IMR-90 (cell line): ENCODE results near the gene LGALS9. TPM values are rescaled to one million over a fixed set of nuclear protein-coding genes. Genes with fewer than 3 reads are reported as not detected.

Source experiments
- ATAC-seq: fragments of 200-7000 bp; cut with Tn5 transposase; 2 replicates; pipeline ENCODE4 v1.9.1; 2020; ENCODE audit warnings: low read depth, mild to moderate bottlenecking, moderate library complexity
- BruUV-seq: library from RNA; stranded (reverse); fragments of 400-500 nt; replicated peaks from 2 replicates; lab custom pipeline; 2021; lab: Mats Ljungman, UMichigan
- CTCF ChIA-PET: fragments of 300-600 bp; formaldehyde crosslinking; extraction: SDS; loops from one replicate; lab custom pipeline; 2021; ENCODE audit warnings: antibody characterized with exemption; lab: Yijun Ruan, JAX
- POLR2A ChIA-PET: fragments of 300-600 bp; sonication (Branson Sonifier 250); formaldehyde crosslinking; loops from one replicate; lab custom pipeline; 2022; ENCODE audit warnings: antibody characterized with exemption; ENCODE audit not compliant: unreplicated experiment; lab: Charles Lee
- DNase-seq: peaks from one replicate; pipeline ENCODE4 v3.0.0; 2013
- H2AFZ ChIP-seq: replicated peaks from 2 replicates; pipeline ENCODE3; 2013; ENCODE audit warnings: low read length, mild to moderate bottlenecking; ENCODE audit not compliant: poor library complexity
- H2AK5ac ChIP-seq: 2 replicates; pipeline ENCODE4 v1.6.1; 2013; ENCODE audit warnings: low read depth, low read length, inconsistent platforms
- H2AK9ac ChIP-seq: replicated peaks from 2 replicates; pipeline ENCODE3; 2013; ENCODE audit warnings: mild to moderate bottlenecking, low read depth, low read length, moderate library complexity; ENCODE audit not compliant: poor library complexity
- H2BK120ac ChIP-seq: 2 replicates; pipeline ENCODE4 v1.6.1; 2013; ENCODE audit warnings: low read depth, low read length, inconsistent platforms
- H2BK15ac ChIP-seq: 3 replicates; pipeline ENCODE4 v1.6.1; 2013; ENCODE audit warnings: low read depth, low read length, inconsistent platforms
- H2BK20ac ChIP-seq: 2 replicates; pipeline ENCODE4 v1.6.1; 2013; ENCODE audit warnings: low read depth, mild to moderate bottlenecking, inconsistent platforms, low read length, moderate library complexity
- H2BK5ac ChIP-seq: 2 replicates; pipeline ENCODE4 v1.6.1; 2013; ENCODE audit warnings: mild to moderate bottlenecking, low read depth, low read length, inconsistent platforms; ENCODE audit not compliant: poor library complexity, severe bottlenecking
- H3K14ac ChIP-seq: replicated peaks from 2 replicates; pipeline ENCODE4 v1.6.1; 2013; ENCODE audit warnings: low read depth, low read length, inconsistent platforms
- H3K18ac ChIP-seq: 2 replicates; pipeline ENCODE4 v1.6.1; 2013; ENCODE audit warnings: low read depth, low read length, control low read depth
- H3K23ac ChIP-seq: 2 replicates; pipeline ENCODE4 v1.6.1; 2013; ENCODE audit warnings: low read depth, low read length, inconsistent platforms
- H3K27ac ChIP-seq: 2 replicates; pipeline ENCODE4 v1.5.1; 2013; ENCODE audit warnings: mild to moderate bottlenecking, control low read depth, low read length; ENCODE audit not compliant: insufficient read depth
- H3K27me3 ChIP-seq: 2 replicates; pipeline ENCODE4 v1.6.1; 2013; ENCODE audit warnings: low read length; ENCODE audit not compliant: control insufficient read depth, insufficient read depth
- H3K36me3 ChIP-seq: 2 replicates; pipeline ENCODE4 v1.6.1; 2013; ENCODE audit warnings: low read length, mixed read lengths; ENCODE audit not compliant: control insufficient read depth, insufficient read depth
- H3K4ac ChIP-seq: 2 replicates; pipeline ENCODE4 v1.6.1; 2013; ENCODE audit warnings: low read depth, low read length, inconsistent platforms
- H3K4me1 ChIP-seq: 2 replicates; pipeline ENCODE4 v1.6.1; 2013; ENCODE audit warnings: low read length, mixed read lengths; ENCODE audit not compliant: control insufficient read depth, insufficient read depth
- H3K4me2 ChIP-seq: 2 replicates; pipeline ENCODE4 v1.6.1; 2013; ENCODE audit warnings: low read depth, mild to moderate bottlenecking, control low read depth, low read length, moderate library complexity
- H3K4me3 ChIP-seq: 2 replicates; pipeline ENCODE4 v1.5.1; 2013; ENCODE audit warnings: low read depth, mild to moderate bottlenecking, control low read depth, low read length, moderate library complexity; ENCODE audit not compliant: insufficient read depth
- H3K56ac ChIP-seq: 2 replicates; pipeline ENCODE4 v1.6.1; 2013; ENCODE audit warnings: low read length, inconsistent platforms; ENCODE audit not compliant: insufficient read depth; ENCODE audit errors: extremely low read depth
- H3K79me1 ChIP-seq, 2 experiments: 2 replicates each; pipeline ENCODE4 v1.6.1; 2013; ENCODE audit warnings: low read length in 2 of 2, inconsistent platforms in 1 of 2, low read depth in 1 of 2
- H3K9ac ChIP-seq: 2 replicates; pipeline ENCODE4 v1.6.1; 2013; ENCODE audit warnings: low read depth, low read length, control low read depth
- H3K9me1 ChIP-seq: 2 replicates; pipeline ENCODE4 v1.6.1; 2013; ENCODE audit warnings: low read length, inconsistent platforms; ENCODE audit not compliant: insufficient read depth
- H3K9me3 ChIP-seq: 2 replicates; pipeline ENCODE4 v1.6.1; 2013; ENCODE audit warnings: low read length; ENCODE audit not compliant: control insufficient read depth, insufficient read depth
- H4K20me1 ChIP-seq: 2 replicates; pipeline ENCODE4 v1.6.1; 2013; ENCODE audit warnings: low read length, inconsistent platforms; ENCODE audit not compliant: insufficient read depth
- H4K5ac ChIP-seq: 2 replicates; pipeline ENCODE4 v1.6.1; 2013; ENCODE audit warnings: mild to moderate bottlenecking, low read depth, low read length, control low read depth
- H4K8ac ChIP-seq, 2 experiments: 2 replicates each; pipeline ENCODE4 v1.6.1; 2013; ENCODE audit warnings: low read depth in 2 of 2, low read length in 2 of 2, control low read depth in 1 of 2, inconsistent platforms in 1 of 2
- H4K91ac ChIP-seq: 2 replicates; pipeline ENCODE4 v1.6.1; 2013; ENCODE audit warnings: low read depth, low read length, inconsistent platforms; ENCODE audit not compliant: insufficient read depth
- BHLHE40 ChIP-seq: fragments of 150-350 bp; IDR thresholded peaks from 2 replicates; pipeline ENCODE4 v1.6.1; 2016; ENCODE audit warnings: mild to moderate bottlenecking, low read depth, low read length
- CHD1 ChIP-seq: IDR thresholded peaks from 2 replicates; pipeline ENCODE4 v1.6.1; 2012; ENCODE audit warnings: low read depth, low read length, improper control_type of control experiment
- FOS ChIP-seq: fragments of 150-350 bp; IDR thresholded peaks from 2 replicates; pipeline ENCODE4 v1.6.1; 2016; ENCODE audit warnings: low read depth, low read length
- MAFK ChIP-seq: IDR thresholded peaks from 2 replicates; pipeline ENCODE4 v1.6.1; 2012; ENCODE audit warnings: low read depth, low read length, improper control_type of control experiment
- MXI1 ChIP-seq: IDR thresholded peaks from 2 replicates; pipeline ENCODE4 v1.6.1; 2012; ENCODE audit warnings: low read depth, mild to moderate bottlenecking, low read length, moderate library complexity, borderline replicate concordance
- RAD21 ChIP-seq: IDR thresholded peaks from 2 replicates; pipeline ENCODE4 v1.6.1; 2012; ENCODE audit warnings: low read length, improper control_type of control experiment
- RCOR1 ChIP-seq: IDR thresholded peaks from 2 replicates; pipeline ENCODE4 v1.6.1; 2012; ENCODE audit warnings: mild to moderate bottlenecking, low read length, improper control_type of control experiment; ENCODE audit not compliant: insufficient replicate concordance
- RFX5 ChIP-seq: IDR thresholded peaks from 2 replicates; pipeline ENCODE4 v1.8.0; 2012; ENCODE audit warnings: low read depth, mild to moderate bottlenecking, low read length, moderate library complexity
- WGBS, 2 experiments: methylation state at CpG; one replicate each; pipeline versions ENCODE4 v1.1.5 to v1.1.7; 2013; ENCODE audit warnings: missing lambda C conversion rate in 2 of 2; ENCODE audit not compliant: insufficient read length in 1 of 2; ENCODE audit errors: extremely low coverage in 2 of 2; 5-methylcytosine and 5-hydroxymethylcytosine counted together
- dilution Hi-C: fragments of 300-500 bp; cut with HindIII; formaldehyde crosslinking; loops from one replicate; pipeline ENCODE4 v1.14.3; 2018; ENCODE audit warnings: low sequenced_read_pairs; ENCODE audit not compliant: unreplicated experiment
- in situ Hi-C: fragments of 300-500 bp; cut with MboI; formaldehyde crosslinking; loops from 3 replicates; pipeline ENCODE4 v1.14.3; 2019; ENCODE audit warnings: low sequenced_read_pairs, inconsistent platforms, mixed read lengths
- intact Hi-C: fragments of 100-400 bp; cut with micrococcal nuclease; formaldehyde crosslinking; loops from 2 replicates; pipeline ENCODE4 v1.10.0; 2022
- polyA plus RNA-seq, 3 experiments: library from polyadenylated mRNA; depleted of rRNA; stranded (reverse); fragments of >200 nt; gene quantifications; 2 replicates each; pipeline ENCODE4 v1.2.3, GENCODE V29; 2012; ENCODE audit warnings: low replicate concordance in 1 of 3
- total RNA-seq: library from RNA; depleted of rRNA; stranded (reverse); fragments of >200 nt; gene quantifications from 2 replicates; pipeline ENCODE4 v1.2.3, GENCODE V29; 2012
- TF ChIP-seq, protein P1 (sequence below): conservative IDR thresholded peaks from 2 replicates; pipeline ENCODE4 v1.5.1; 2012; ENCODE audit warnings: mild to moderate bottlenecking, low read depth, low read length, improper control_type of control experiment
- TF ChIP-seq, protein P2 (sequence below): fragments of 150-350 bp; IDR thresholded peaks from 2 replicates; pipeline ENCODE4 v1.6.1; 2017; ENCODE audit warnings: mild to moderate bottlenecking, antibody characterized with exemption, low read length, low read depth

The LGALS9 gene
- total and polyA plus RNA-seq, 2 of the 4 experiments (the other 2 are of a cell fraction) = 0.54 to 2.5 TPM

DNA sequence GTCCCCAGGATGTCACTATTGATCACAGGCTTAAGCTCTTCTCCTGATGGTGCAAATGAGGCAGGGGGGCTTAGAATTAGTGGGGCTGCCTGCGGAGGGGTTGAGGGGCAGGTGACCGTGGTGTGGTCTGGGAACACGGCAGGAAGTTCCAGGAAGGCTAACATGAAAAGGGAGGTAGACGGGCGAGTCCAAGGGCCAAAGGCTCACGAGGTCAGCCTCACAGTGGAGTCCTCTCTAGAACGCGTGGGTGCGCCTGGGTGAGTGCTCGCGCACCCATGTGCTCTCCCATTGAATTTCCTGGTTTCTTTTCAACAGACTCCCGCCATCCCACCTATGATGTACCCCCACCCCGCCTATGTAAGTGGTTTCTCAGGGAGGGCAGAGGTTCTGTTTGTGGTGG is 15.2 kb downstream of the LGALS9 start:
- Histone ChIP-seq H3K36me3 (peaks cover 10% of the 10 kb centered on the region; the same call in 1 of the 2 replicates), H2AK5ac (no peak overlapping the region), H2BK15ac (no peak overlapping the region), H3K9me1 (no peaks in the 10 kb centered on the region), H3K9me3 (no peaks in the 10 kb centered on the region), H3K14ac (no peak overlapping the region), H3K9ac (no peak overlapping the region), H3K4ac (no peak overlapping the region), H3K18ac (no peak overlapping the region), H4K20me1 (no peaks in the 10 kb centered on the region), H4K5ac (no peak overlapping the region), H3K79me1 (no peaks in the 10 kb centered on the region), H3K4me1 (no peaks in the 10 kb centered on the region), H3K27ac (no peak overlapping the region), H2AK9ac (no peak overlapping the region), H2BK20ac (no peak overlapping the region), H2BK120ac (no peak overlapping the region), H2AFZ (no peak overlapping the region), H2BK5ac (no peak overlapping the region), H3K56ac (no peak overlapping the region), H4K91ac (no peak overlapping the region), H4K8ac (no peak overlapping the region), H3K23ac (no peak overlapping the region), H3K4me2 (no peak overlapping the region), H3K27me3 (no peaks in the 10 kb centered on the region), H3K4me3 (no peak overlapping the region)
- dilution Hi-C loops (no loop called here), in situ Hi-C loops (no loop called here), intact Hi-C loops (no loop called here)
- no peak for TF ChIP-seq FOS
- TF ChIP-seq, protein P1, sequence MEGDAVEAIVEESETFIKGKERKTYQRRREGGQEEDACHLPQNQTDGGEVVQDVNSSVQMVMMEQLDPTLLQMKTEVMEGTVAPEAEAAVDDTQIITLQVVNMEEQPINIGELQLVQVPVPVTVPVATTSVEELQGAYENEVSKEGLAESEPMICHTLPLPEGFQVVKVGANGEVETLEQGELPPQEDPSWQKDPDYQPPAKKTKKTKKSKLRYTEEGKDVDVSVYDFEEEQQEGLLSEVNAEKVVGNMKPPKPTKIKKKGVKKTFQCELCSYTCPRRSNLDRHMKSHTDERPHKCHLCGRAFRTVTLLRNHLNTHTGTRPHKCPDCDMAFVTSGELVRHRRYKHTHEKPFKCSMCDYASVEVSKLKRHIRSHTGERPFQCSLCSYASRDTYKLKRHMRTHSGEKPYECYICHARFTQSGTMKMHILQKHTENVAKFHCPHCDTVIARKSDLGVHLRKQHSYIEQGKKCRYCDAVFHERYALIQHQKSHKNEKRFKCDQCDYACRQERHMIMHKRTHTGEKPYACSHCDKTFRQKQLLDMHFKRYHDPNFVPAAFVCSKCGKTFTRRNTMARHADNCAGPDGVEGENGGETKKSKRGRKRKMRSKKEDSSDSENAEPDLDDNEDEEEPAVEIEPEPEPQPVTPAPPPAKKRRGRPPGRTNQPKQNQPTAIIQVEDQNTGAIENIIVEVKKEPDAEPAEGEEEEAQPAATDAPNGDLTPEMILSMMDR = no peak
- TF ChIP-seq RCOR1 = no peak
- TF ChIP-seq RFX5 = no peak
- no peak for TF ChIP-seq CHD1
- TF ChIP-seq, protein P2, sequence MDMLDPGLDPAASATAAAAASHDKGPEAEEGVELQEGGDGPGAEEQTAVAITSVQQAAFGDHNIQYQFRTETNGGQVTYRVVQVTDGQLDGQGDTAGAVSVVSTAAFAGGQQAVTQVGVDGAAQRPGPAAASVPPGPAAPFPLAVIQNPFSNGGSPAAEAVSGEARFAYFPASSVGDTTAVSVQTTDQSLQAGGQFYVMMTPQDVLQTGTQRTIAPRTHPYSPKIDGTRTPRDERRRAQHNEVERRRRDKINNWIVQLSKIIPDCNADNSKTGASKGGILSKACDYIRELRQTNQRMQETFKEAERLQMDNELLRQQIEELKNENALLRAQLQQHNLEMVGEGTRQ = no peak
- no peak for TF ChIP-seq MAFK
- TF ChIP-seq BHLHE40 = no peak
- TF ChIP-seq RAD21 = no peak
- TF ChIP-seq MXI1 = no peak
- BruUV-seq = no TSS peak
- POLR2A ChIA-PET = no interaction called here
- CTCF ChIA-PET = no interaction called here
- ATAC-seq = no peak
- 86% methylated on average over 6 of the region's 13 CpGs; no CpG with 5 or more reads in 1 of the 2 experiments for WGBS, 2 experiments
- no peak for DNase-seq
